Endothelial cell of umbilical vein (primary cell): ENCODE data around the gene PRKAR2B. TPM values are rescaled to one million over a fixed set of nuclear protein-coding genes. Genes with fewer than 3 reads are reported as not detected.

Experiments
- BruUV-seq: library from RNA; stranded (reverse); fragments of 400-500 nt; replicated peaks from 2 replicates; lab custom pipeline; 2021; lab: Mats Ljungman, UMichigan
- CTCF ChIA-PET: fragments of 300-600, 350-600 bp; sonication (Branson Sonifier 250); formaldehyde crosslinking; loops from one replicate; lab custom pipeline; 2021; ENCODE audit warnings: antibody characterized with exemption, inconsistent platforms; lab: Charles Lee
- POLR2A ChIA-PET: fragments of 300-600, 350-600 bp; sonication (Branson Sonifier 250); formaldehyde crosslinking; loops from one replicate; lab custom pipeline; 2021; ENCODE audit warnings: antibody characterized with exemption, inconsistent platforms; lab: Charles Lee
- DNase-seq: peaks from one replicate; pipeline ENCODE4 v3.0.0-alpha.2; 2011; ENCODE audit warnings: low read depth, low spot score
- FAIRE-seq: peaks from 2 replicates; lab custom pipeline; 2011; peaks lifted over from hg19 to GRCh38; lab: Jason Lieb, UNC
- H2AFZ ChIP-seq: 2 replicates; pipeline ENCODE4 v1.6.0; 2012; ENCODE audit warnings: low read depth, low read length, control low read depth, inconsistent platforms
- H3K27ac ChIP-seq: 2 replicates; pipeline ENCODE4 v1.5.1; 2011; ENCODE audit warnings: low read depth, mild to moderate bottlenecking, control low read depth, low read length, moderate library complexity; ENCODE audit not compliant: insufficient read depth
- H3K27me3 ChIP-seq, 2 experiments: 2 replicates each; pipeline versions ENCODE4 v1.6.0 to v1.6.1; 2011; ENCODE audit warnings: low read length in 2 of 2, mixed read lengths in 1 of 2; ENCODE audit not compliant: control insufficient read depth in 2 of 2, insufficient read depth in 2 of 2
- H3K36me3 ChIP-seq, 2 experiments: 2 replicates in 1 of 2; 3 replicates in 1 of 2; pipeline ENCODE4 v1.5.1; 2011; ENCODE audit warnings: low read length in 2 of 2, mild to moderate bottlenecking in 1 of 2, moderate library complexity in 1 of 2; ENCODE audit not compliant: control insufficient read depth in 2 of 2, insufficient read depth in 2 of 2; ENCODE audit errors: extremely low read depth in 1 of 2
- H3K4me1 ChIP-seq: 3 replicates; pipeline ENCODE4 v1.5.1; 2011; ENCODE audit warnings: mild to moderate bottlenecking, low read length; ENCODE audit not compliant: control insufficient read depth, insufficient read depth; ENCODE audit errors: extremely low read depth
- H3K4me2 ChIP-seq: 2 replicates; pipeline ENCODE4 v1.6.1; 2011; ENCODE audit warnings: low read length, control low read depth, mixed read lengths; ENCODE audit not compliant: insufficient read depth
- H3K4me3 ChIP-seq, 3 experiments: fragments of 200-600 bp in 1 of 3; sonication (generic), shearing (Covaris generic) in 1 of 3; replicated peaks in 1 of 3; 2 replicates each; pipeline ENCODE4 v1.5.1; 2011 to 2016; ENCODE audit warnings: control low read depth in 3 of 3, low read length in 3 of 3, mild to moderate bottlenecking in 2 of 3, inconsistent platforms in 1 of 3, low read depth in 1 of 3, moderate library complexity in 1 of 3; ENCODE audit not compliant: insufficient read depth in 1 of 3
- H3K79me2 ChIP-seq: 2 replicates; pipeline ENCODE4 v1.6.0; 2012; ENCODE audit warnings: low read length, inconsistent platforms; ENCODE audit not compliant: control insufficient read depth, insufficient read depth
- H3K9ac ChIP-seq: replicated peaks from 2 replicates; pipeline ENCODE3; 2011; ENCODE audit warnings: low read length, control low read depth; ENCODE audit not compliant: insufficient read depth; ENCODE audit errors: extremely low read depth
- H3K9me1 ChIP-seq: replicated peaks from 3 replicates; pipeline ENCODE4 v1.6.0; 2011; ENCODE audit warnings: mild to moderate bottlenecking, low read length; ENCODE audit not compliant: control insufficient read depth, insufficient read depth; ENCODE audit errors: extremely low read depth
- H3K9me3 ChIP-seq: replicated peaks from 2 replicates; pipeline ENCODE4 v1.5.1; 2012; ENCODE audit warnings: low read length, inconsistent platforms; ENCODE audit not compliant: control insufficient read depth, insufficient read depth
- H4K20me1 ChIP-seq: replicated peaks from 2 replicates; pipeline ENCODE3; 2011; ENCODE audit warnings: mild to moderate bottlenecking, low read length; ENCODE audit not compliant: control insufficient read depth, insufficient read depth; ENCODE audit errors: extremely low read depth
- EZH2 ChIP-seq: IDR thresholded peaks from 2 replicates; pipeline ENCODE4 v1.6.1; 2012; ENCODE audit warnings: borderline replicate concordance, low read depth, mild to moderate bottlenecking, moderate library complexity, low read length, inconsistent platforms; ENCODE audit not compliant: severe bottlenecking
- FOS ChIP-seq: IDR thresholded peaks from 2 replicates; pipeline ENCODE4 v1.6.1; 2011; ENCODE audit warnings: mild to moderate bottlenecking, low read length, moderate library complexity, borderline replicate concordance; ENCODE audit not compliant: insufficient read depth
- GATA2 ChIP-seq: IDR thresholded peaks from 2 replicates; pipeline ENCODE4 v1.7.0; 2011; ENCODE audit warnings: low read depth, mild to moderate bottlenecking, moderate library complexity, mixed read lengths, low read length; ENCODE audit not compliant: insufficient read length, insufficient read depth
- JUN ChIP-seq: IDR thresholded peaks from 2 replicates; pipeline ENCODE4 v1.6.1; 2011; ENCODE audit warnings: borderline replicate concordance, low read depth; ENCODE audit not compliant: insufficient read length, insufficient read depth
- MYC ChIP-seq: IDR thresholded peaks from one replicate; pipeline ENCODE4 v1.6.1; 2011; ENCODE audit warnings: mild to moderate bottlenecking, low read depth, low read length
- POLR2A ChIP-seq: IDR thresholded peaks from 2 replicates; pipeline ENCODE4 v1.6.1; 2012; ENCODE audit warnings: low read depth, mild to moderate bottlenecking, control low read depth, low read length
- POLR2AphosphoS5 ChIP-seq: IDR thresholded peaks from 2 replicates; pipeline ENCODE4 v1.6.1; 2012; ENCODE audit warnings: low read depth, mild to moderate bottlenecking, control low read depth, low read length, moderate library complexity; ENCODE audit not compliant: insufficient read depth
- dilution Hi-C: fragments of 300-500 bp; cut with MboI; formaldehyde crosslinking; loops from one replicate; pipeline ENCODE4 v1.15.0; 2019; ENCODE audit warnings: low sequenced_read_pairs; ENCODE audit not compliant: extremely low pct_ligation_motif_present
- intact Hi-C: fragments of 100-400 bp; cut with micrococcal nuclease; formaldehyde crosslinking; loops from one replicate; pipeline ENCODE4 v1.10.0; 2022
- polyA plus RNA-seq, 4 experiments: library from polyadenylated mRNA; depleted of rRNA in 3 of 4; stranded (reverse) in 3 of 4; unstranded in 1 of 4; fragments of >200 nt; gene quantifications; 2 replicates each; pipeline versions ENCODE4 v1.2.1 to v1.2.3, GENCODE V29; 2011 to 2012; ENCODE audit warnings: missing spikeins in 1 of 4
- total RNA-seq: library from RNA; stranded (reverse); gene quantifications from 2 replicates; pipeline ENCODE4 v1.2.3, GENCODE V29; 2021
- TF ChIP-seq, protein P1 (sequence below): IDR thresholded peaks from 2 replicates; pipeline ENCODE4 v1.6.1; 2011; ENCODE audit not compliant: insufficient read depth, insufficient read length
- TF ChIP-seq, protein P2 (sequence below), 2 donors: IDR thresholded peaks; 1 replicate in 1 of 2; 2 replicates in 1 of 2; pipeline ENCODE4 v1.5.1; 2011; ENCODE audit warnings: low read length in 2 of 2, mild to moderate bottlenecking in 2 of 2, moderate library complexity in 2 of 2, control low read depth in 1 of 2, inconsistent platforms in 1 of 2, low read depth in 1 of 2; ENCODE audit not compliant: insufficient read depth in 1 of 2; ENCODE audit errors: extremely low read depth in 1 of 2

PRKAR2B gene
- total and polyA plus RNA-seq, 2 donors (not counting 3 experiments of a cell fraction or from before 2014, with no cell fraction given): 10.7 to 39.8 TPM

DNA sequence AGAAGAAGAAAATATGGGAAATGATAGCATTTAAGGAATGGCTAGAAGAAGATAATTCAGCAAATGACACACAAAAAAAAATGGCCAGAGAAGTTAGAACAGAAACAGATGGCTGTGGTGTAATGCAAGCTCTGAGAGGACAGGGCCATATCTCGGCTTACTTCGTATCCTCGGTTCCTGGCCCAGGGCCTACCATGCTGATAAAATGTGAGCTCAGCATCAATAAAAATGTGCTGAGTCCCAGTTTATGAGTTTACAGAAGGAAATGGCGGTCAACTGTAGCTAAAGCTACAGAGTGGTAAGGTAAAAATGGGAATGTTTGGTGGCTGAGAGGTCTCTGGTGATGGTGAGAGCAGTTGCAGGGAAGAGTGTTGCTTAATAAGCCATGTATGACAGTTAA is 165.1 kb downstream of the PRKAR2B start:
- Histone ChIP-seq H3K9me3 (no peaks in the 10 kb centered on the region), H3K9ac (no peak overlapping the region), H3K27me3 (no peaks in the 10 kb centered on the region), H2AFZ (no peak overlapping the region), H3K79me2 (no peaks in the 10 kb centered on the region), H3K27ac (no peak overlapping the region), H3K4me2 (no peak overlapping the region), H3K4me1 (no peaks in the 10 kb centered on the region), H3K36me3 (peaks cover 0 to 6% of the 10 kb centered on the region in 2 experiments), H3K9me1 (no peaks in the 10 kb centered on the region), H3K4me3 (no peak overlapping the region), H4K20me1 (no peaks in the 10 kb centered on the region)
- DNase-seq (no peak), FAIRE-seq (no peak)
- intact Hi-C loops (no loop called here), dilution Hi-C loops (no loop called here)
- ChIA-PET CTCF (interaction anchor here (1.2 to 1.5 kb wide), 2 partner anchors 292 to 665 kb away, joined by 3 read pairs; no protein-coding TSS in a partner anchor), POLR2A (no interaction called here)
- no TSS peak for BruUV-seq
- TF ChIP-seq POLR2AphosphoS5: no peak
- TF ChIP-seq MYC: no peak
- TF ChIP-seq FOS: no peak
- TF ChIP-seq, protein P1, sequence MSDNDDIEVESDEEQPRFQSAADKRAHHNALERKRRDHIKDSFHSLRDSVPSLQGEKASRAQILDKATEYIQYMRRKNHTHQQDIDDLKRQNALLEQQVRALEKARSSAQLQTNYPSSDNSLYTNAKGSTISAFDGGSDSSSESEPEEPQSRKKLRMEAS: no peak
- no peak for TF ChIP-seq EZH2
- TF ChIP-seq JUN: no peak
- TF ChIP-seq GATA2: no peak
- TF ChIP-seq, protein P2, sequence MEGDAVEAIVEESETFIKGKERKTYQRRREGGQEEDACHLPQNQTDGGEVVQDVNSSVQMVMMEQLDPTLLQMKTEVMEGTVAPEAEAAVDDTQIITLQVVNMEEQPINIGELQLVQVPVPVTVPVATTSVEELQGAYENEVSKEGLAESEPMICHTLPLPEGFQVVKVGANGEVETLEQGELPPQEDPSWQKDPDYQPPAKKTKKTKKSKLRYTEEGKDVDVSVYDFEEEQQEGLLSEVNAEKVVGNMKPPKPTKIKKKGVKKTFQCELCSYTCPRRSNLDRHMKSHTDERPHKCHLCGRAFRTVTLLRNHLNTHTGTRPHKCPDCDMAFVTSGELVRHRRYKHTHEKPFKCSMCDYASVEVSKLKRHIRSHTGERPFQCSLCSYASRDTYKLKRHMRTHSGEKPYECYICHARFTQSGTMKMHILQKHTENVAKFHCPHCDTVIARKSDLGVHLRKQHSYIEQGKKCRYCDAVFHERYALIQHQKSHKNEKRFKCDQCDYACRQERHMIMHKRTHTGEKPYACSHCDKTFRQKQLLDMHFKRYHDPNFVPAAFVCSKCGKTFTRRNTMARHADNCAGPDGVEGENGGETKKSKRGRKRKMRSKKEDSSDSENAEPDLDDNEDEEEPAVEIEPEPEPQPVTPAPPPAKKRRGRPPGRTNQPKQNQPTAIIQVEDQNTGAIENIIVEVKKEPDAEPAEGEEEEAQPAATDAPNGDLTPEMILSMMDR (IDR thresholded peaks at IDR 0.05; ENCODE audit: extremely low read depth in 1 of 2, insufficient read depth in 1 of 2, low read depth in 1 of 2, low read length in 2 of 2): no peak
- TF ChIP-seq POLR2A: no peak
